ENCODE data around the gene NCF4.
A peak's percentile ranks its signal among the peaks of the same experiment; 100 is the strongest.

NCF4 gene

DNA sequence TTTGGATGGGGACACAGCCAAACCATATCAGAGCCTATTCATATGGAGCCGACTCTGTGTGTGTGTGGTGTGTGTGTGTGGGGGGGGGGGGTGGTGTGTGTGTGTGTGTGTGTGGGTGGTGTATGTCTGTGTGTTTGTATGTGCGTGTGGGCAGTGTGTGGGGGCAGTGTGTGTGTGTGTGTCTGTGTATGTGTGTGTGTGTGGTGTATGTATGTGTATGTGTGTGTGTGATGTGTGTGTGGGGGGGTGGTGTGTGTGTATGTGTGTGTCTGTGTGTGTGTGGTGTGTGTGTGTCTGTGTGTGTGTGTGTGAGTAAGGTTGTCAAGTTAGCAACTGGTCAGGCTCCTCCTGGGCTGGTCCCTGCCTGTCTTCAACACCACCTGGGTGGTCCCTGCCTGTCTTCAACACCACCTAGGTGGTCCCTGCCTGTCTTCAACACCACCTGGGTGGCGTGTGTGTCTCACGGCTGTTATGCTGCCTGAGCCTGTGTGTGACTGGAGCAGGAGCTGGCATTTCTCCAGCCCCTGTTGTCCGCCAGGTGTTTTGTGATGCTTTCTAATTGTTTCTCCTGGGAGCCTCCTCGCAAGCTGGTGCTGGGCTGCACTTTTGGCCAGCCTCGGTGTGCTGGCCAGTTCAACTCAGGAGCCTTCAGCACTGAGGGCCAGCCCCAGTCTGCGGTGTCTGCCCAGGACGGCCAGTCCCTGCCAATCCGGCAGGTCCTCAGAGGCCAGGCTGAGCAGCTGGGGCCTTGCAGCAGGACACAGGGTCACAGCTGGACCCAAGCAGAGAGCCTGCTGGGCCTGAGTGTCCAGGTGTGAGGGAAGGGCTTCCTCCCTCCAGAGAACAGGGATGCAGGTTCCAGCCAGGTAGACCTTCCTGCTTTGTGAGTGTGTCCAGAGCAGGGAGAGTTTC is 22.4 kb upstream of the NCF4 start:
- no peak for DNase-seq

DNA sequence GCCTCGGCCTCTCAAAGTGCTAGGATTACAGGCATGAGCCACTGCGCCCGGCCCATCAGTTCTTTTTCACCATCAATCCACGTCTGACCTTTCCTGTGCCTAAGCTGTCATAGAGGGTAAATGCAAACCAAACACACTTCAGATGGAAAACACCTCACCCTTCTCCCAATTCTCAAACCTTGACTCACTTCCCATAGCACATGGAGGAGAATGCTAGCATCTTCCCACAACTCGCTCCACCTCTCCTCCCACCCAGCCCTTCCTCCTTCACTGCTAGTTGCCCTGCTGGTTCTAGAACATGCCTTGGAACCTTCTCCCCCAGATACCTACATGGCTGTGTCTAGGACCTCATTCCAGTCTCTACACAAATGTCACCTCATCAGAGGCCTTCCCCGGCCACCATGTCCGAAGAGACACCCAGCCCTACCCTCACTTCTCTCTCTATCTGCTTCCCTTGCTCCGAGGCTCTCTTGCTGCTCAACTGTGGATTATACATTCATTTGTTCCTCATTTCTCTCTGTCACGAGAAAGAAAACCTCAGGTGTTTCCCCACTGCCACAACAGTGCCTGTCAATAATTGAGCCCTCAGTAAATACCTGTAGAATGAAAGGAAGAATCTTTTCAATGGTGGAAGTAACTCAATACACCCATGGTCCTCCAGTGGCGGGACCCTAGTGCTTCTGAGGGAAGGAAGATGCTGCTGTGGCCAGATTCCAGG is 21.3 kb upstream of the NCF4 start:
- DNase-seq, result no peak

DNA sequence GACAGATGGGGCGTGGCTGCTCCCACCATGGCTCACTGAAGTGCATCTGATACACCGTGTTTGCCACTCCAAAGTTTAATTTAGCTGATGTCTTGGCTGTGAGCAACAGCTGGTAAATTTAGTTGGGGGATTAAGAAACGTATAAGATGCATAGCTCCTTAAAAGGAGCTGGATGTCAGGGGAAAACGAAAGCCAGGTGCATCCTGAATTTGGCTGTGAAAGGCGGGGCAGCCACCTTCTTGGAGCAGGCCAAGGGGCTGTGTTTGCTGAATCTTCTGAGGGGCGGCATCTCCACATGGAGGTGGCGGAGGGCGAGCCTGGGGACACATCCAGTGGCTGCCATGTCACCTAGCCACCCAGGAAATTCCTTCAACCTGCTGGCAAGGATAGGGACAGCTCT is 20.7 kb upstream of the NCF4 start:
- DNase-seq, result no peak

DNA sequence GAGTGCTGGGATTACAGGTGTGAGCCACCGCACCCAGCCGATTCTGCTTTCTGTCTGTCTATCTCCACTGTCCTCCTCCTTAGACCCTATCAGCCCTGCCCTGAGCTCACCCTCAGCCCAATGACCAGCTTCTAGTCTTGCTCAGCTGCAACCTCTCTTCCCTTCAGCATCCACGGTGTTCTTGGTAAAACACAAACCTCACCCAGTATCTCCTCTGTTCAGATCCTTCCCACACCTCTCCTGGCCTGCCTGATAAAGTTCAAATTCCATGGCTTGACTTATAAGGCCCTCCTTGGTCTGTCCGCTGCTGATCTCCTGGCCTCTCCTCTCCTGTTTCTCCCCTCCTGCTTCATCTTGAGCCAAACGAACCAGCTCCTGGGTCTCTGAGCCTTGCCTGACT is 14.5 kb upstream of the NCF4 start:
- peak; percentile 27 for DNase-seq

DNA sequence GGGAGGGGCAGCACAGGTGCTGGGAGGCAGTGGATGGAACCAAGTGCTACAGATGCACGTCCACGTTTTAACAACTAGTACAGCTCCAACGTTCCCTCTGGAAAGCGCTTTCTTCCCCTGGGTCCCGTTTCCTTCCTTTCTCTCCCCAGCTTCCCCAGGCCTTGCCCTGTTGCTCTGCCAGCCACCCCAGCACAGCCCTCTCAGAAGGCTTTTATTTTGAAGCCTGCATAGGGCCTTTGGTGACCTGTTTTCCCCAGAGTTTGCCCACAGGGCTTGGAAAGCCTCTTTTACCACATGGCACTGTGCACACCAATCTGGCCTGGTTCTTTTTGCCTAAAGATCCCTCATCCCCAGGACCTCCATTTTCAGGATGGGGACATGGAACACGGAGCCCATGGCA is 13.9 kb upstream of the NCF4 start:
- no peak for DNase-seq

DNA sequence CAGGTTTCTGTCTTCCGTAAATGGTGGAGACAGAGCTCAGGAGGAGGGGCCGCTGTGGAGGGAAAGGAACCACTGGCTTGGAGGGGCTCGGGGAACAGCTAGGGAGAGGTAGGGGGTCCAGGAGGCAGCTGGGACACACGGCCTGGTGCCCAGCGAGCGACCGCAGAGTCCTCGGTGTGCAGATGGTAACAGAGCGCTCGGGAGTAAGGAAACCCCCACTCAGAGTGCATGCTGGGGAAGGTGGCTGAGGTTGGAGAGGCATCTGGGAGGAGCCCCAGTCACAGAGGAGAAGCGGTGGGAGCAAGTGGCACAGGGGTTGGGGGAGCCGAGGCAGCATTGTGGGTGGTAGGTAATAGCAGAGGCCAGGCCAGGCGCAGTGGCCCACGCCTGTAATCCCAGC is 10.8 kb upstream of the NCF4 start:
- DNase-seq, result no peak

DNA sequence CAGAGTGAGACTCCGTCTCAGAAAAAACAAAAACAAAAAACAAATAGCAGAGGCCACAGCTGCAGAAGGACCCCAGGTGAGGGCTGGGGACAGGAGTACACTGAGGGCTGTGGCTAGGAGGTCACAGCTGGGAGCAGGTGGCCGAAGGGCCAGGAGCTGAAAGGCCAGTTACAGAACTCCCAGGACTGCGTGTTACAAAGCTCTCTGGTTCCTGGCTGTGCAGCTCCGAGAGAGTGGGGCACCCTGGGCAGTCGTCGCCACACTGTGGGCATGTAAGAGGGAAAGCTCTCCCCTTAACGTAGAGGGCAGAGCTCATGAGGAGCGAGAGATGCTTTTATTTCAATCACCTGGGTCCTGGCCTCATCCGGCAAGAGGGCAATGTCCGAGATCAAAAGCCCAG is 10.1 kb upstream of the NCF4 start:
- no peak for DNase-seq

DNA sequence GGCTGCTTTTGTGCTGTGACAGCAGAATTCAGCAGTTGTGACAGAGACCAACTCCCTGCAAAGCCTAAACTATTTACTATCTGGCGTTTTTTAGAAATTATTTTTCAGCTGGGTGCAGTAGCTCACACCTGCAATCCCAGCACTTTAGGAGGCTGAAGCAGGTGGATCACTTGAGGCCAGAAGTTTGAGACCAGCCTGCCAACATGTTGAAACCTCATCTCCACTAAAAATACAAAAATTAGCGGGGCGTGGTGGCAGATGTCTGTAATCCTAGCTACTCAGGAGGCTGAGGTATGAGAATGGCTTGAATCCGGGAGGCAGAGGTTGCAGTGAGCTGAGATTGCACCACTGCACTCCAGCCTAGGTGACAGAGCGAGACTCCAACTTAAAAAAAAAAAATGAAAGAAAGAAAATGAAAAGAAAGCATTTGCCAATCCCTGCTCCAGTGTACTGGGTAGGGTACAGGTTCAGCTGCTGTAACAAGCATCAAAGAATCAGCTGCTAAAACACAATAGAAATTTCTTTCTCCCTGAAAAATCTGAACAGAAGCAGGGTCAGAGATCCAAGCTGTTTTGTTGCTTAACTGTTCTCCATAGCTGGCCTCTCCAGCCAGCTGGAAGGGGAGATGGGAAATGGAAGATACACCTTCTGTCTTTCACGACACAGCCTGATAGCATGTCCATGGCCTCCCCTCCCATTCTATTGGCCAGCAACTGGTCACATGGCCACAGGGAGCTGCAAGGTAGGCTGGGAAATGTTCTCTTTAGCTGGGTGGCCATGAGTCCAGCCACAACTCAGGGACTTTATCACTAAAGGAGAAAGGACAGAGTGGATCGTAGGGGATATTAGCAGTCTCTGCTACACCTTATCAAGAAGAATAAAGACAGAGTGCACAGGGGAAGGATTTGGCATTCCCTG is 8.5 kb upstream of the NCF4 start:
- DNase-seq, result peak; percentile 8

DNA sequence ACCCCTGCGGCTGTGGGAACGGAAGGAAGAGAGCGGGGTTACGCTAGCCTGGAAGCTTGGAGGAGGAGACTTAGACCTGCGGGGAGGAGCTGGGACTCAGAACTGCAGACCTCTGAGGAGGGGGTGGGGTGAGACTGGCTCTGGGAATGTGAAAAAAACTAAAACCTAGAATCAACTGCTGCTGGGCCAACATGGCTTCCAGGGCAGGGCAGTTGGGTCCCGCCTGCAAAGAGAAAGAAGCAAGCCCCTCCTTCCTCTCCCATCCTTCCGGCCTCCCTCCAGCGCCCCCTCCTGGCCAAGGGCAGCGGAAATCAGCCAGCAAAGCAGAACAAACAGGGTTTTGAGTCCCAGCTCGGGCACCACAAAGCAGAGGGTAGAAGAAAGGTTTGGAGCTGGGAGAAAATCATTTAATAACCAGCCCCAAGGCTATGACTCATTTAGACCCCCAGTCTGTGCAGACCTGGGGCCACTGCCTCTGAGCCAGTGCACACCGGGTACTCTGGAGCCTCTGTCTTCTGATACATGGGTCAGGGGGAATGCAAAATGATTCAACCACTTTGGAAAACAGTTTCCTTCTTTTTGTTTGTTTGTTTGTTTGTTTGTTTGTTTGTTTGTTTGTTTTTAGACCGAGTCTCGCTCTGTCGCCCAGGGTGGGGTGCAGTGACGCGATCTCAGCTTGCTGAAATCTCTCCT is 7.3 kb upstream of the NCF4 start:
- peak; percentile 94 for DNase-seq

DNA sequence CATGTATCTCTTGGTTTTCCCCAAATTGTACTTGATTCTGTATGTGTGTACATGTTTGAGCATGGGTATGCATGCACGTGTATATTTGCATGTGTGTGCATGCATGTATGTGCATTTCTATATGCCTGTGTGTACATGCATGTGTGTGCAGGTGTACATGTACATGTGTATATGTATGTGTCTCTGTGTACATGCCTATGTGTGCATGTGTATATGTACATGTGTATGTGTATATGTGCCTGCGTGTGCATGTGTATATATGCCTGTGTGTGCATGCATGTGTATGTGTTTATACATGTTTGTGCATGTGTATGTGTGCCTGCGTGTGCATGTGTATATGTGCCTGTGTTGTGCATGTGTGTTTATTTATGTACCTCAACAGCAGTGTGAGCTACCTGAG is 5.3 kb upstream of the NCF4 start:
- no peak for DNase-seq

DNA sequence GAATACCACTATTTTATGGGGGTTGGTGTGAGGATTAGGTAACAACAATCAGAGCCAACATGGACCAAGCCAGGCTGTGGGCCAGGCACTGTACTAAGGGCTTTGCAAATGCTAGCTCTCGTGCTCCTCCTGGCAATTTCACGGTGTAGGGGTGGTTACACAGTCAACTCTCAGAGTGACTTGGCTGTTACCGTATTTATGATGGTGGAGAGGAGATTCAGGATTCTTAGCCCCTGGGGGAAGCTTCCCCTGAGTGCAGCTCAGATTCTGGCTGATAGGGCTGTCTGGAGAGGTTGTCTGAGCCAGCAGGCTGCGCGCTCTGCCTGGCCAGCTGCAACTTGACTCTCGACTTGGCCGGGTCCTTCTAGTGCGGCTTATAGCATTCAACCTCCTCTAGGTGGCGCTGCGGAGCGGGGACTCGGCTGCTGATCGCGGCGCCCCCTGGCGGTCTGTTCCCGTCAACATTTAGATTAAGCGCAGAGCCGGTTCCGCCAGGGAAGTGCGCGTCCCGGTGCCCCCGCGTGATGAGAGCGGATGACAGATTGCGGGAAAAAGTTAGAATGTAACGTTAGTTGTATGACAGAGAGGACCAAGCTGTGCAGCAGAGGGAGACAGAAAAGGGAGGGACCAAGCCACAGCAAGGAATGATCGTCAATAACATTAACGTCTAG is 4.5 kb upstream of the NCF4 start:
- DNase-seq, result peak; percentile 93

DNA sequence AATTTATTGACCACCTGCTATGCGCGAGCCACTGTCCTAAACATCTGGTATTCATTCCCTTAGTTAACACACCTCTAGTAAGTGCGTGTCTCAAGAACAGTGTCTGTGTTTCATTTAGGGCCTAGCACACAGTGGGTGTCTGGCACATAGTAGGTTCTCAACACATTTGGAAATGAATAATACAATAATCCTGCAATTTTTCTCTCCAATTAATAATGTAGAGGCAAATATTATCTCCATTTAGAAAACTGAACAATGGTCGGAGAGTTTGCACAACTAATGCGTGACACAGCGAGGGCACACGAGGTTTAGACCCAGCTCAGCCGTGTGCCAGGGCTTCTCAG is 4.0 kb upstream of the NCF4 start:
- DNase-seq, result no peak

DNA sequence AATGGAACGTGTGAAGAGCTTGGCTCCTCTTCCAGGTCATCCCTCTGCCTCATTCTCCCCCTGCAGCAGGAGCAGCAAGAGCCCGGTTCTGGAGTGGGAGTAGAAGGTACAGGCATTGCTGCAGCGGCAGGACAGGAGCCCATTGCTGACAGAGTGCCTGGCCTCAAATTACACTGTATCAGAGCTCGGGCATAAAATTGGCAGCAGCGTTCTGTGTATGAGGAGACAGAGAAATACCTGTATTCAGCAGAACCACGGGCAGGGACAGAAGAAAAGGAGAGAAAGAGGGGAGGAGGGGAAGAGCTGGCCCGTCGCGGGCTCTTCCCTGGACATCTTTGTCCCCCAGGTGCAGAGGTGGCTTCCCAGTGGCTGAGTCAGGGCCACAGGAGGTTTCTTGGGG is 2.6 kb upstream of the NCF4 start:
- no peak for DNase-seq

DNA sequence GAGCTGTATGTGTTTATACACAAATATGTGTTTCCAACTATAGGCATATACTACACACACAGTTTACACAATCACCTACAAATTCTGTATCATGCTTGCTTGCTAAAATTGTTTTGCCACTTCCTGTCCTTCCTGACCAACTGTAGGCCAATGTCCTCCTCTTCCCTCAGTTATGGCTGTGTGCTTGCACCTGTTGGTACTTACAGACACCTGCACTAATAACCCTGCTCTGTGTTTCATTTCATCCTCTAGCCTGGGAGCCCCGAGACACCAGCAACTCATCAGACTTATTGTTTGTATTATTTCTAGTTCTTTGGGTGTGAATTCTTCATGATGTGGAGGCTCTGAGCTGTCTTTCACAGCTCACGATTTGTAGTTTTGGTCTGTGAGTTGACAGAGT is 1.8 kb upstream of the NCF4 start:
- no peak for DNase-seq

DNA sequence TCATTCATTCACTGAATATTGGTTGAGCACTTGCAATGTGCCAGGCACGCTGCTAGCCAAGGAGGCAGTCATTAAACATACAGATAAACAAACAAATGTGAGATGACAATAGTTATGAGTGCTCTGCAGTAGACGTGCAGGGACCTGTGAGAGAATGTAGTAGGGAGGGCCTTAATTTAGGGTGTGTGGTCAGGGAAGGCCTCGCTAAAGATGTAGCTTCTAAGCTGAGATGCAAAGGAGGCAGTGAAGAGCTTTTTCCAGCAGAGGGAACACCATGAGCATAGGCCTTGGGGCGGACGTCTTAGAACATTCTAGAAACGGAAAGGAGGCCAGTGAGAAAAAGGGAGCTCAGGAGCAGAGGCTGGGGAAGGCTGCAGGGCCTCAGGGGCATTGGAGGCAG is 789 bp upstream of the NCF4 start:
- peak; percentile 27 for DNase-seq

DNA sequence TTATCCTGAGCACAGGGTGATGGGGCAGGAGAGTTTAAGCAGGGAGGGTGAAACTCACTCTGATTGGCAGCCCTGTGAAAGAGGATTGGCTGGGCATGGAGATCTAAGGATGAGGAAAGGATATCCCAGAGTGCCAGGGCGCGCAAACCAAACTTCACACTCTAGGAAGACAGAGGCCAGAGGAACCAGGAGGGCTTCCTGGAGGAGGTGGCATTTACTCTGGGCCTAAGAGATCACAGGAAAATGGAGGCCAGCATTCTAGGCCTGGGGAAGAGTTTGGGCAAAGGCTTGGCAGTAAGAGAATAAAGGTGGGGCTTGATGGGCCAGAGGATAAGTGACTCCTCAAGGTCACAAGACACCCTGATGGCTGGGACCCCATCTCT is 377 bp upstream of the NCF4 start:
- DNase-seq, result no peak

DNA sequence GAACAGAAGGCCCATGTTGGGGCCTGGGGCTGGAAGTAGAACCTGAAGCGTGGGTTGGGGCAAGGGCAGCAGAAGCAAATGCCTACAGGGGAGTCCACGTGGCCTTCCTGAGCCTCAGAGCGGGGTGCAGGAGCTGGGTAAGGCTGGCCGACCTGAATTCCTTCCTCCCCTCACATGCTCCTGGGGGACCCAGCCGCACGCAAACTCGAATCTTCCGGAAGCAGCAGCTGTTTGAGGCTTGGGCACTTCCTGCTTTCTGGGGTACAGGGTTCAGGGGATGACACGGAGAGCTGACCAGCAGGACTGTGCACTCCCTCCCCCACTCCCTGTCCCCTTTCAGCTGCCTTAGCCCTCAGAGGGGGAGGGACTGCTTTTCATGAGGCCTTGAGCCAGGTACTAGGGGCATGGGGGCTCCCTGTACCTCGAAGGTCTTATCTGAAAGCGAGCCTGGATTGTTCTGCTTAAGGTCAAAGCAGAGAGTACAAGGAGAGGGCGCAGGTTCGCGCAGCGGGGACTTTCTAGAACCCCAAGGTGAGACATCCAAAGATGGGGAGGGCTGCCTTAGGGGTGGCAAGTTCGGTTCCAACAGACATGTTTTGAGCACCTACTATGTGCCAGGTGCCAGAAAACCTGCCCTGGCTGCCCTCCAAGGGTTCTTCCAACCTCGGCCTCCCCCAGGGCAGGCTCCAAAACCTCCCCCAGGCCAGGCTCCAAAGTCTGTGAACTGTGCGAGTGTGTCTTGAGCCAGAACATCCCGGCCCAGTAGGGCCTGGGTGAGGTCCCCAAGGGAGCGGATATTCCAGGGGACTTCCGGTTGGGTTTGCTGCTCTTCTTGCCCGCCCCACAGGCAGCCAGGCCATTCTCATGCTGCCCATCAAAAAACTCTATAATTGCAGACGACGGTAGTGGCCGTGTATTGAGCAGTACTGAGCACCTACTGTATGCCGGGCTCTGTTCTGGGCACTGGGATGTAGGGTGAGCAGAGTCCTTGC is 1.7 kb downstream of the NCF4 start:
- DNase-seq, result no peak

DNA sequence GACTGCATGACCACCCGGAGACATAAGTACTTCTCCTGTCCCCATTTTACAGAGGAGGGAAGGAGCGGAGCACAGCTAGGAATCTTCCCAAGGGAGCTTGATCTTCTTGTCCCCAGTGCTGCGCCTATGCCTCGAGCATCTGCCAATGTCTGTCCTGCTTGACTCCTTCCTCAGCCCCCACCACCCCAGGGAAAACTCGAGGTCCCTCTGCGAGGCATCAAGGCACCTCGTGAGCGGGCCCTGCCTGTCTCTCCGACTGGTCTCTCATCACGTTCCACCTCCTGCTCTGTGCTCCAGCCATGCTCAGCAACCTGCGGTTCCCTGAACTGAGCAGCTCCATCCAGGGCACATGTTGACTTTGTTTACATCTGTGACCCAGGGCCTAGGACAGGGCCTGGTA is 2.5 kb downstream of the NCF4 start:
- DNase-seq, result no peak

DNA sequence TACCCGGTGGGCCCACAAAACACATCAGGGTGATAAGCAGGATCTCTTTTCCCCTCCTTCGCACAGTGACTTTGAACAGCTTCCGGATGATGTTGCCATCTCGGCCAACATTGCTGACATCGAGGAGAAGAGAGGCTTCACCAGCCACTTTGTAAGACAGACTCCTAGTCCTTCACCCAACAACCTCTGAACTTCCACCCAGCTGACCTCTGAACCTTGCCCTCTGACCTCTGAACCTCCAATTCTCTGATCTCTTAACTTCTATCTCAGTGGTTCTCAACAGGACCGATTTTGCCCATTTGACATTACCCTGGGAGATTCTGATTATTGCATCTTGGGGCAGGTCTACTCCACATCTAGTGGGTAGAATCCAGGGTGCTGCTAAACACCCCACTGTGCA is 3.2 kb downstream of the NCF4 start:
- DNase-seq, result no peak

DNA sequence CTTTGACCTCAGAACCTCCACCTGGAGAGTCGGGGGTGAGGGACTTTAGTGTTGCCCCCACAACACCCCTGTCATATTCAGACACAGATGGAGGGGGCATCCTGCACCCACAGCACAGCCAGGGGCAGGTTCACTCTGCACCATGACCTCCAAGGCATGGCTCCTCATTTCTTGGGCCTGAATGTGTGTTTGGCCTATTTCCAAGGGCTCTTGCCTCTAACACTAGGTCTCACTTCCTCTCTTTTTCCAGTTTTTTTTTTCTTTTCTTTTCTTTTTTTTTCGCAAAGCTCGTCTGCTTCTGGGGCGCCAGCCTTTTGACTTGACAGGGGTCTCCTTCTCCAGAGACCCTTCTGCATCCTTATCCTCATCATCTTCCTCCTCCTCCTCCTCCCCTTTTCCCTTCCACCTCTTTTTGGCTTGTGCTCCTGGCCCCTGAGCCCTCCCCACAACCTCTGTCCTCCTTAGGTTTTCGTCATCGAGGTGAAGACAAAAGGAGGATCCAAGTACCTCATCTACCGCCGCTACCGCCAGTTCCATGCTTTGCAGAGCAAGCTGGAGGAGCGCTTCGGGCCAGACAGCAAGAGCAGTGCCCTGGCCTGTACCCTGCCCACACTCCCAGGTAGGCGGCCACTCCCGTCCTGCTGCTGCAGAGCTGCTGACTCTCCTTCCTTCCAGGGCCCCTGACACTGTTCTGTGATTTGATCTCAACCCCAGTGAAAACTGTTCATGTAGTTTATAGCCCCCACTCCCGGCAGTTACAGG is 3.8 kb downstream of the NCF4 start:
- no peak for DNase-seq
